Stimulated activated CD4-positive, alpha-beta T cell treated with anti-CD3 and anti-CD28 coated beads, Interleukin-4, amount 100 ng/mL, for 48 hours (primary cell): Measurements from ENCODE around the gene PDSS2.
"Not testable (repeated sequence)": the region's sequence is repeated elsewhere in the genome, so short reads cannot be mapped to it uniquely, and the experiment has no call there.

Experiments
- DNase-seq, 2 donors: peaks; one replicate each; pipeline ENCODE4 v3.0.0-alpha.2; 2020; ENCODE audit warnings: low read depth in 2 of 2

PDSS2 gene

DNA sequence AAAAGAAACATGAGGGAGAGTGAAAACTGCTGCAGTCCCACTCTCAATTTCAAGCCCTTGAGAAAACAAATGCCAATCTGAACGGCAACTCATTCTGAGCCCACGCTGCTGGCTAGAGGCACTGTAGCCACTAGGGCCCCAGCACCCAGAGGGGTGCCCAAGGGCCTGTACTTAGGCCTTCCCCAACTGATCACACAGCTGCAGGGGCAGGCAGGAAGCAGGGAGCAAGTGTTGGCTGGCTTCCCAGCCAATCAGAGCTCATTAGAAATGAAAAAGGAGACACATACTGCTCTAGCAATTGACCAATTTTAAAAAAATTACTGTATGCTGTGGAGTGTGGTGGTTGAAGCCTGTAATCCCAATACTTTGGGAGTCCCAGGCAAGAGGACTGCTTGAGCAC, 340.4 kb downstream of the PDSS2 start:
- DNase-seq = no peak

DNA sequence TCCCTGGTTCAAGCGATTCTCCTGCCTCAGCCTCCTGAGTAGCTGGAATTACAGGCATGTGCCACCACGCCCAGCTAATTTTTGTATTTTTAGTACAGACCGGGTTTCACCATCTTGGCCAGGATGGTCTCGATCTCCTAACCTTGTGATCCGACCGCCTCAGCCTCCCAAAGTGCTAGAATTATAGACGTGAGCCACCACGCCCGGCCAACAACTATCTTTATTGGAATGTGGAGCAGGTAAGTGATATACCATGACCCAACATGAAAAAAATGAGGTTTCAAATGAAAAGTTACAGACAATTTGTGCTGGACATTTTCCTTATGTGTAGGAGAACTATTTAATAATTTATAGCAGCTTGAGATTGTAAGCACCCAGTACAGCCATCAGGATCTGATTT, 340.8 kb downstream of the PDSS2 start:
- DNase-seq = not testable (repeated sequence)

DNA sequence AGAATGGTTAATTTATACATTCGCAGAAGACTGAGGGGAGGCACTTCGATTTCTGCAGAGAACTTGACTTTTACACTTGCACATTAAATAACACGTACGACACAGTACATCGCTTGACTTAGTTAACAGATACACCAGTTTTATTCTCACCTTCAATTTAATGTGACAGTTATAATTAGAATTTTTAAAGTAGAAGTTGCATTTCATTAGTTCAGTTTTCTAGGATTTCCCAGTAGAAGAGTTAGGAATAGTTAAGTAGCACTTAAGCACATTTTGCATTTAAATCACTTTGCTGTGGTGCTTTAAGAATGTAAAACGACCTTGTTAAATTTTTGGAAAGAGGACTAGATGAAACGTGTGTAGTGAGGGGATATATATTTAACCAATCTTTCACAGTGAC, 342.4 kb downstream of the PDSS2 start:
- DNase-seq = no peak

DNA sequence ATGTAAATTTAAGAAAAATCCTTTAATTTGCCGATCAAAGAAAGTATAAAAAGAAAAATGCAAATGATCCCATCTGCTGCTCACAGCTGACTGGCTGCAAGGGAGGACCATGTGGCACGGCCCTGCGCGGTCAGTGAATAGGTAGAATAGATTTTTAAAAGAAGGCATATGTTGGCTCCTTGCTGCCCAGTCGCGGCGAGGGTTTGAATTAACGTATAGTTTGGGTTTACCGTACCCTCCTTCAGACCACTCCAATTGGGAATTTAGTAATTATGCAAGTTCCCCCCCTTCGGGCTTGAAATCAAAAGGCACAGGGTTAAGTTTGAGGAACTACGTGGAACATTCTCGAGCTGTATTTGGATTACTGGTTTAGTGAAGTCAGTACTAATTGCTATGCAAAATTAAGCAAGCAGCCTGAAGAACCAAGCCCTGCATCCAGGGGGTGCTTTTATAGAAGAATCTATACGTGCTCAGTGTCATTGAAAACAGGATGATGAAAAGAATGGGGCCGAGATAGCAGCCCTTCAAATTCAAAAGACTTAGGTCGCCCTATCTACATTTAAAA, 343.0 kb downstream of the PDSS2 start:
- no peak for DNase-seq

DNA sequence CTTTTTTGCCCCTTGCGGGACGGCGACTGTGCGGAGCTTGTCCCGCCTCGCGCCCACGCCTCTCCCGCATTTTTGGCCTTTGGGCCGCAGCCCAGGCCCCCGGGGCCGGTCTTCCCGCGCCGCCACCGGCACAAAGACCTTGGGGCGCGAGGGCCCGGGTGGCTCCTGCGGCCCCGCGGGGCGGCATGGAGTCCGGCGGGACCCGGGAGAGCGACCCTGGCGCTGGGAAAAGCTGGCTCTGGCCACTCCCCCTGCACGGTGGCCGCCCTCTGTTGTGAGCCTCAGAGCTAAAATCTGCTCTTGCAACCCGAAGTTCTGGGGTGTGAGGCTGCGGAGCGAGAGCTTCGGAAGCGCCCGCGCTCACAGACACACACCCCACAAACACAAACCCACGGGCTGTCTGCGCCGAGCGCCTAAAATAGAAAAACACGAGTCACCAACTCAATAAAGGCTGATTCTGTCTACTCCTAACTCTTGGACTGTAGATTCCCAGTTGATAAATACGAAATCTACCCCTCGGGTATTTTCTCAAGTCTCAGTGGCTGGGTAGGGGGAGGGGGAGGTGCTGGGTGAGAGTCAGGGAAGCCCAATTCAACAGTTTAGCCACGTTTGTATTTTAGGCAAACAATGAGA, 343.6 kb downstream of the PDSS2 start:
- peak; percentile 22 to 26 for DNase-seq

DNA sequence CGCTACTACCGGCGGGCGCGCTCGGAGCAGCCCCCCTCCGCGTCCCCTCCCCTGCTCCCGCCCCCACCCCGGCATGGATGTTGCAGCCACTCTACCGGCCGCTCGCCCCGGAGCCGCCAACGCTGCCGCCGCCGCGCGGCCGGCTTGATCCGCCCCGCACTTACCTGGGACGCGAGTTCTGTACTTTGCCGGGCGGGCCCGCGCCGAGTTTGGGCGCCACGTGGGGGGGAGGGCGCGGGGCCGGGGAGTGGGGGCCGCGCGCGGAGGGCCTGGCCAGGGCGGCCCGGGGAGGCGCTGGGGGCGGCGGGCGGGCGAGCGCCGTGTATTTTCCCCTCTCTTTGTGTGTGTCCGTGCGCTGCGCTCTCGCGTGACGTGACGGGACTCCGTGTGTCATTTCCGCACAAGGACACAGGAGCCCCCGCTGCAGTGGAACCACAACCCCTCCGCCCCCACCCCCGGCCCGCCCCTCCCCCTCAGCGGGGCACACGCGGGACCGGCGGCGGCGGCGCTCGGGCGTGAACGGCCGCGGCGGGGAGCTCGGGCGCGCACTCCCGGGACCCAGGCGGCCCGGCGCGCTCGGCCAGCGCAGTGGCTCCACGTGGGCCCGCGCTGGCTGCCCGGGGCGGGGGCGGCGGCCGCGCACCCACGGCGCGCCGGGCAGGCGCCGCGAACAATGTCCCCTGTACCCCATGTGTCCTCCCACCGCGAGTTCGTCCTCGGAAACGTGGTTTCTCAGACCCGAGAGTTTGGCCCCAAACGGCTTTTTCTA, 344.3 kb downstream of the PDSS2 start, which contains the start of gene BEND3:
TSS of gene BEND3 (minus strand) at position 590 of the 769 bp plus-strand sequence. CDS start 16,230 bp downstream, outside the sequence.
- DNase-seq = peak; percentile 14 to 26

DNA sequence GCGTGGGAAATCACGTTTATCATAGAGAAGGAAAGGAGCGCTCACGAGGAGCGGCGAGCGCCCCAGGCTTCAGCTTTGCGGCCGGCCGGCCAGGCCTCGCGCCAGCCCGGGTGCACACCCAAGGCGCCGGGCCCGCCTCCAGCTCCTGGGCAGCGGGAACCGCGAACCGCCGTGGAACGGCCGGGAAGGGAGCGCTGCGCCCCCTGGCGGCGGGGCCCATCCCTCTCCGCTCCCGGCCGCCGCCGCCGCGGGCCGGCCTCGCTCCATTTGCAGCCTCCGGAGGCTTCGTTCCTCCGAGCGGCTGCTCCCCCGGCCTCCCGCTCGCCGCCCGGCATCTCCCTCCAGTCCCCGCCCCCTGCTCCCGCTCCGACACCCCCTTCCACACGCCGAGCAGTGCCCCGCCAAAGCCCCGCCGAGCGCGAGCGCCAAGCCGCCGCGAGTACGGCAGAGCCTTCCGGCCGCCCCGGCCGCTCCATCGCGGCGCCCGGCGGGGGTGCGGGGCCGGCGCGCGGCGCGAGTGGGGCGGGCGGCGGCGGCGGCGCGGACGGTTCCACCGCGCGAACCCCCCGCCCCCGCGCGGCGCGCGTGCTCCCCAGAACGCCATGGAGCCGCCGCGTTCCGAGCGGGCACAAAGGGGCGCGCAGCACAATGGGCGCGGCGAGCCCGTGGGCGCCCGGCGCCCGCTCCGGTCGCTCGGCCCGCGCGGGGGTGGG, 345.0 kb downstream of the PDSS2 start:
- DNase-seq = peak; percentile 68 to 70

DNA sequence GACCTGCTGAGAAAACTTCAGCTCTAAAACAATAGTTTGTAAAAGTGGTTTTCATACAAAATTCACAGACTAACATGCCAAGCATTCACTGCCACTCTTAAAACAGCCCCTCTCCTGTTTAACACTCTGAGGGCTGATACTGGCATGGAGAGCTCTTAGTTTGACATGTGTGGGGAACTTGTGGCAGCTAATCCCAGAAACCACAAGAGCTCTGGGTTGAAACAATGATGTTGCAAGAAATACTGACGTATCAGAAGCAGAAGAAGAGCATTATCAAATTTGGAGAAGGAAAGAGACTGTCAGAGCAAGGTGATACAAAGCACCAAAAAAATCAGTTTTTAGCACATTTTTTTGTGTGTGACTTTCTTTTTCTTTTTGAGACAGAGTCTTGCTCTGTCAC, 349.2 kb downstream of the PDSS2 start:
- no peak for DNase-seq

DNA sequence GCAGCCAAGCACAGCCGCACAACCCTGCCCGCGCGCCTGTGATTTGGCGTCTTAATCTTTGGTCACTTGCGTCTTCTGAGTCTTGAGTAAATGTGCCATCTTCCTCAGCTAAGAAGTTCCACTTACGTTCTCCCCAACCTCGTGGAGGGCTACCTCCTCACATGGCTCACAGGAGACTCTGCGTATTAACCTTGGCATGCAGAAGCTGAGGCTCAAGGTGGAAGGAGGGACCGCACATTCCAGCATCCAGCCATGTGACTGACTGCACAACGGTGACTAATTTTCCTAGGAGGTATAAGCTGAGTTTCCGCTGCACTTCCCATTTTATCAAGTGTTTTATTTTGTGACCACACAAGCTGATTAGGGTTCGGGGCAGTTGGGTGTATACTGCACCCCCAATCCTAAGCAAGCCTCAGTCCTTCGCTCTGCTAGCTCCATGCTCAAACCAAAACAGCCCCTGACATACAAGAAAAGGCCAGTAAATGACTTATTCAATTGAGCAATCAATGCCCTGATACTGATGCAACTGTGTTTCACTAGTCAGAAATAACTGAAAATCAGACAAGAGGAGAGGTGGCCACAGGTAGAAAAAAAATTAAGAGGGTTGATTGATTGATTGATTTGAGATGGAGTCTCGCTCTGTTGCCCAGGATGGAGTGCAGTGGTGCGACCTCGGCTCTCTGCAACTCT, 351.0 kb downstream of the PDSS2 start:
- DNase-seq = no peak

DNA sequence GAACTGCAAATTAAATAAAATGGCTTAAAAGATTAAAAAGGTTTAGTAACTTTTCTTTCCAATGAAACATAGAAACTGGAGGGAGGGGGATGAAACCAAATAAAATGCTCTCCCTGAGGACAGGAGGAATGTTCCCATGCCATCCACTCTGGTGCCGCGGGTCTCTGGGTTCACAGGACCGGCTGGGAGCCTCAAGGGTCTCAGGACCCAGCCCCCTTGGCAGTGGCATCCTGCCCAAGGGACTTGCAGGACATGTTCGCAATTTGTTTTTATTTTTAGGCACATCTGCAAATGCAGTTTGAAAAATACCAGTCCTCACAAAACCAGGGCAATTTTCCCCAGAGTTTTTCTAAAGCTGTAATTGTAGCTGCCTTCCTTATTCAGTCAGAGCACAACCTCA, 351.6 kb downstream of the PDSS2 start:
- no peak for DNase-seq

DNA sequence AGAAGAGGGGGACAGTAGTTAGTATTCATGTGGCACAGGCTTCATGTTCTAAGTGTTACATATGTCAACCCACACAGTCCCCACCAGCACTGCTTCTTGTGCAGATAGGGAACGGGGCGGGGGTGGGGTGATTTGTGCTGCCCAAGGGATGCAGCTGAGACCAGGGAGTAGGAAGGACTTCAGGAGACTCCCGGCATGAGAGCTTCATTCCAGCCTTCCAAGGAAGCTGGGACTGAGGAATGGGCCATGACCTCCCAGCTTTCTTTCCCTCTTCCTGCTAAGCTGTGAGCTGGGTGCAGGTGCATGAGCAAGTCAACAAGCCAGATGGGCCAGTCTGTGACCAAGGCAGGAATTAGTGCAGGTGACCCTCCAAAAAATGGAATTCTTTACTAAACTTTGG, 353.2 kb downstream of the PDSS2 start:
- DNase-seq = no peak

DNA sequence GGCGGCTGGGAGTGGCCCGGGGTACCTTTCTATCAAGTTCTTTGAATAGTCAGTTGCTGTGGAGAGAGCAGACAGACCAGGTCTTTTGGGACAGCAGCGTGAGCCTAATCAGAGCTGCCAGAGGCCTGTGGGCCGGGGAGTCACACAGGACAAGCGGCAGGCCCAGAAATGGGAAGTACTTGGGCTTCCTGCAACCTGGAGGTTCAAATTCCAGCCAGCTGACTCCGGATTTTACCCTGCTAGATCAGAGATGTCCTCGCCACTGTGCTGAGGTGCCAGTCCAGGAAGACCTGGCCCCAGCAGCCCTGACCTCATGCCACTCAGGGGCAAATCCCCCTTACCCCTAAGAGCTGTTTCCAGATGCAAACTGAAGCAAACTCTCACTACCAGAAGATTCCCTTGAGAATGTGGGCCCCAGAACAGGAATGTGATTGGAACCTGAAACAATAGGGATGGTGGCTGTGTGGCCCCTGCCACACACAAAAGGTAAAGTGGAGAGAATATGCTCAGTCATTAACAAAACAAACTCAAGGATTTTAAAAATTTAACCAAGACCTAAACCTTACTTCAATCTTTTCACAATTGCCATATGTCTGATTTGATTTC, 353.8 kb downstream of the PDSS2 start:
- DNase-seq = no peak

DNA sequence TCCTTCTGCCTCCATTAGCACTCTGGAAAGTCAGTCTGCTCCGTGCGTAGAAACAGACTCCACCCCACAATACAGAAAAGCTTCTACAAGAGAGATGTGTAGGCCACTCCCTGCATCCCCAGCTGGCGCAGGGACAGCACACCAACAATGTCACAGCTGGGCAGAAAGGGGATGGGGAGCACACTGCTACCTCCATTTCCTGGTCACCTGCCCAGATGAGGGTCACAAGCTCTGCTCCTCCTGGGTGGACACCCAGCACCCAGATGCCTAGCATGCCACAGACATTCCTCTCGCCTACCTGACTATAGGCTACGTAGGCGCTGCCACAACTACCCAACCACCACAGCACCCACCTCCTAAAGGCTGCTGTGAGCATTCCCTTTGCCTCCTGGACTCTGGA, 356.3 kb downstream of the PDSS2 start:
- DNase-seq = no peak
